HK-2 (cell line): ENCODE results near the gene OR8K3.

Experiments used
- DNase-seq: peaks from one replicate; pipeline ENCODE4 v3.0.0-alpha.2; 2018; ENCODE audit not compliant: unreplicated experiment

The OR8K3 gene

DNA sequence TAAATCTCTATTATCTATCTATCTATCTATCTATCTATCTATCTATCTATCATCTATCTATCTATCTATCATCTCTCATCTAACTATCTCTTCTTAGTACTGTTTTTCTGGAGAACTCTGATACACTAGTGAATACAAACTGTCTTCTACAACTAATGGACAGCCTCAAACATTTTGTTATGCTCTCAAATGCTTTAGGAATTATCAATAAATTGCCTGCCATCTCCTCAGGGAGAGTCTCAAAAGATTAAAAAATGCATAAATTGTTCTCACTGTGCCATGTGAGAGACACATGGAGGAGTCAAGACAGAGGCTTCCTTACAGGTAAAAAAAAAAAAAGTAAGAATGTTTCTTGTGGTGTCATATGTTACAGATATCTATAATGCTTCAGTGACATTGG lies at the start of gene OR8K3:
OR8K3 (plus strand) TSS at position 301 of the 400 bp plus-strand sequence. CDS start 3,163 bp downstream, outside the sequence.
- DNase-seq, result no peak

DNA sequence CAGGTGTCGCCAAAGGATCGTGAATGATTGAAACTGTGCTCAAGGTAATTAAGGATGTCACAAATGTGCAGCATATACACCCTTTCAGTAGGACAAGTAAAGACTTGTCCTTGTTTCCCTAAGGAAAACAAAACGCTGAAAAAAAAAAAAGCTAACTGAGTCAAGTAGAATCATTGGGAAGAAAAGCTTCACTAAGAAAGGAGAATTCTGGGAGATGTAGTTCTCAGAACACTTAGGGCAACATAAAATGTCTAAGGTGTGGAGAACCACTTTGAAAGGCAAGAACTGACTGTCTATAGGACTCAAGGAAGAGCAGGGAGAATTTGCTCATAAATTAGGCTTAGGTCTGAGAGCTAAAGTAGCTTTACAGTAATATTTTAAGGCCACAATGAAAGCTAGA lies 43.9 kb upstream of the OR8K3 start:
- no peak for DNase-seq

DNA sequence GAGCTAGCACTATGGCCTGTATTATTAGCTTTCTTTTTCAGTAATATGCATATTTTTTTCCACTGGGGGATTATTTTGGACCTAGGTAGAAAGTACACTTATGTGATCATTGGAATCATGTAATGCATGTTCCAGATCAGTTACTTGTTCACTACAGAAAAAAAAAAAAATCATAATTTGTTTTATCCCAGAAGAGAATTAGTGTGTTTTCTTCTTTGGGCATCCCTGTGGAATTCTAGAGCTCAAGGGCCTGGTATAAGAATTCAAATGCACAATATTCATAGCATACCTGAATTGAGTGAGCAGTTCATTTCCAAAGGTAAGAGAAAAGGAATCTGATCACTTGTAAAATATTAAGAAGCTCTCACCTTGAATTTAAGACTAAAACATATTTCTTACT lies 41.1 kb upstream of the OR8K3 start, which contains the start of gene OR5T1:
OR5T1 (plus strand) TSS at position 301 of the 400 bp plus-strand sequence. CDS start 1,485 bp downstream, outside the sequence.
- DNase-seq, result no peak

- DNase-seq, result no peak
Observed at GRCh38 chr11:56292154-56292553, 22.8 kb upstream of the OR8K3 start, which contains the start of gene OR8H1. Gene OR8H1, minus strand, starts transcription at chr11:56292254. Its CDS starts 1,192 bp downstream, at chr11:56291062.

- no peak for DNase-seq
Observed at GRCh38 chr11:56296898-56297297, 18.0 kb upstream of the OR8K3 start.

- DNase-seq, result no peak
Observed at GRCh38 chr11:56307836-56308235, 7.1 kb upstream of the OR8K3 start.

- no peak for DNase-seq
Observed at GRCh38 chr11:56331861-56332491, 17.0 kb downstream of the OR8K3 start.

DNA sequence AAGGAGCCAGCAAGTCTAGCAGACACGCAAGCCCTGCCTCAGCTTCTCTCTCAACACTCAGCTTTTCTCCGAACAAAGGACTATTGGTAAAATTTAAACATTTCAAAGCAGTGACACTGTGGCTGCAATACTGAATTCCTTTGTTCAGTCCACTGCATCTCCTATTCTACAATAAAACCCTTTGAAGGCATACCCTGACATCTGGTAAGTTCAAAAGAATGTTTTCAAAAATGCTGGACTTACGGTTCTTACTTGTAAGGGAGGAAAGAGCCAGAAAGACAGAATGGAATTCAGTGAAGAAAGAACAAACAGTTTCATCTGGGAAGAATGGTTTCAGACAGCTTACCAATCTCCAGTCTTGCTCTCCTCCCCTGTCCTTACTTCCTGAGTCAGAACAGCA lies 18.2 kb downstream of the OR8K3 start:
- no peak for DNase-seq

DNA sequence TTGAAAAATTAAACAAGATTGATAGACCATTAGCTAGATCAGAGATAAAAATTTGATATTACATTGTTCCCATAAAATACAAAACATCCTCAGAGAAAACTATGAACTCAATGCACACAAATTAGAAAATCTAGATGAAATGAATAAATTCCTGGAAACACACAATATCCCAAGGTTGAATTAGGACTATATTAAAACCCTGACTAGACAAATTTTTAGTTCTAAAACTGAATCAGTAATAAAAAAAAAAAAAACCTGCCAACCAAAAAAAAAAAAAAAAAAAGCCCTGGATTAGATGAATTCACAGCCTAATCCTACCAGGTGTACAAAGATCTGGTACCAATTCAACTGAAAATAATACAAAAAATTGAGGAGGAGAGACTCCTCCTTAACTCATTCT lies 25.3 kb downstream of the OR8K3 start:
- no peak for DNase-seq

DNA sequence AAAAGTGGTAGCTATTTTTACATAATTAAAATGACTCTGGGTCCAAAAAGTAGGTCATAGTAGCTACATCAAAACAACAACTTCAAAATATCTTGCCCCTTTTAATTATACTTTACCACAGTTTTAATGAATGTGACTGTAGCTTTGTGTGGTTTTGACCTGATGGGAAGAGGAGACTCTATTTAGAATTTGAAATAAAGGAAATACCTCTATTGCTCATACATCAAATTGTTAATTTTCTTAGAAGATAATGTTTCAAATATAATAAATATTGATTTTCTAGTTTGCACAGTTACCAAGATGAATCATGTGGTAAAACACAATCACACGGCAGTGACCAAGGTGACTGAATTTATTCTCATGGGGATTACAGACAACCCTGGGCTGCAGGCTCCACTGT lies 30.8 kb downstream of the OR8K3 start, which contains the start of gene OR8K1:
OR8K1 (plus strand) TSS at position 301 of the 400 bp plus-strand sequence; CDS start at position 301, 0 bp downstream.
- DNase-seq, result no peak

- no peak for DNase-seq
Observed at GRCh38 chr11:56353991-56354390, 39.0 kb downstream of the OR8K3 start, which contains the start of gene OR8J1. Gene OR8J1, plus strand, starts transcription at chr11:56354291. Its CDS starts 5,956 bp downstream, at chr11:56360247.
